GM10847 (cell line): ENCODE measurements around the gene NMUR1.

ENCODE experiments used
- POLR2A ChIP-seq: IDR thresholded peaks from 2 replicates; pipeline ENCODE4 v1.6.1; 2011; ENCODE audit not compliant: insufficient read length; ENCODE audit errors: extremely low read depth

NMUR1 gene

GRCh38 chr2:231521443-231521842, 8.8 kb downstream of the NMUR1 start:
- no peak for TF ChIP-seq POLR2A

DNA sequence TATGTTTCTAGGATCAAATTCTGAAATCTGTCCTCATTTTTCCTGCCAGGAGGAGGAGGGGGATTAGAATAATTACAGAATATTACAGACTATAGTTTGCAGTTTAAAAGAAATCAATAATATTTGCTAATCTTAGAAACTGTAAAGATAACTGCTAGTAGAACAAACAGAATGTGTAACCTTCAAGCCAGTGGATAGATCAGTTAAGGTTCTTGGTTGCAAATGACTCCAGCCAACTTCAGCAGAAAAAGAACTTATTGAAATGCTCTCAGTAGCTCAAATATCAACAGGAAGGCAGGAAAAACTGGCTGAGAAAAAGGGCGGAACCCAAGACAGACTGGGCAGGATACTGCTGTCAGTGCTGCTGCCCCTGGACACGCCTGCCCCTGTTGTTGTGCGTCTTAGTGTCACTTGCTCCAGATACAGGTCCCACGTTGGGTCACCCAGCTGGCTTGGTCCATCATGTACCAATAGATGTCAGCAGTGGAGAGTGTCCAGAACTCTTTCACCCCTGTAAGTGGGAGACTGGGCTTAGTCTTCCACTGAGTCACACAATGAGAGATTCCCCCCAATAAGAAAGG, 10.2 kb downstream of the NMUR1 start:
- no peak for TF ChIP-seq POLR2A

DNA sequence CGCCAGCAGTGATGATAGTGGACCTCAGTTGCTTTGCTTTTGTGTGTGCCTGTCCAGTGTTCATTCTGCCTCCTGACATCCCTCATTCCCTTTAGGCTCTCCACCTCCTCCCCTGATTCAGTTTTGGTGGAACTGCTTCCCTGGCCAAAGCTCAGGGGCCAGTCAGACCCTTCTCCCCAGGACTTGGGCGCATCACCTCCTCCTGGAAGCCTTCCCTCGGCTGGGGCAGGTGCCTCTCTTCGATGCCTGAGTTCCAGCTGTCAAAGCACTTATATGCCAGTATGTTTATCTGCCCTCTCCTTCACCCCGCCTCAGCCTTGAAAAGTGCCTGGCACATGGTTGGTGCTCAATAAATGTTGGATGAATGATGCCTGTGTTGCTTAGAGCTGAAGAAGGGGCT, 11.5 kb downstream of the NMUR1 start:
- no peak for TF ChIP-seq POLR2A

DNA sequence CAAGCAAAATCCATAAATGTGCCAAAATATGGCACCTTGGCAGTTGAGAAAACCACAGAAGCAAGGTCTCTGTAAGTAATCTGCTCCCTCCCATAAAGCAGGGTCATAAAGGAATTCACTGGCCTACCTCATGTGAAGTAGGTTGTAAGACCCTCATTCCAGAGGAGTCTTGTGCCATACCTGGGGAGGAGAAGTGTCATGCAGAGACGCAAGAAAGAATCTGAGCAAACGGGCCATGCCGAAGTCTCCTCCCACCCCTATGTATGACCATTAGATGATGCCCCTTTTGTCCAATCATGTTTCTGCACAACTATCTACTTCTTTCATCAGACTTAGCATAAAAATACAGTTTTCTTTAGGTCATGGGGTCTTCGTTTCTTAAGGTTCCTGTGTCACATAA, 14.6 kb downstream of the NMUR1 start:
- TF ChIP-seq POLR2A: no peak

DNA sequence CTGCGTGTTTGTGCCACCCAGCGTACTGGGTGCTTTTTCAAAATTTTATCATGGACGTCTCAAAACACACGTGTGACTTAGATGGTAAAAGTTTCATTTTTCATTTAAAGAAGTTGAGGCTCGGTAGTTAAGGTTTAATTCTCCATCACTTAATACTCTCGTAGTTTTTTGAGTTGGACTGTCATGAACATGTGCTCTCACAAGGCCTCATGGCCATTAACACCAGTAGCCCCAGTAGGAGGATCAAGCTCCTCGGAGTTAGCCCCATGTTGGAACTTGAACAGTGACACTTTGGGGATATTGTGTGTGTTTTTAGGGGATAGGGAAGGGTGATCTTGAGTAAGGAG, 15.3 kb downstream of the NMUR1 start:
- no peak for TF ChIP-seq POLR2A

DNA sequence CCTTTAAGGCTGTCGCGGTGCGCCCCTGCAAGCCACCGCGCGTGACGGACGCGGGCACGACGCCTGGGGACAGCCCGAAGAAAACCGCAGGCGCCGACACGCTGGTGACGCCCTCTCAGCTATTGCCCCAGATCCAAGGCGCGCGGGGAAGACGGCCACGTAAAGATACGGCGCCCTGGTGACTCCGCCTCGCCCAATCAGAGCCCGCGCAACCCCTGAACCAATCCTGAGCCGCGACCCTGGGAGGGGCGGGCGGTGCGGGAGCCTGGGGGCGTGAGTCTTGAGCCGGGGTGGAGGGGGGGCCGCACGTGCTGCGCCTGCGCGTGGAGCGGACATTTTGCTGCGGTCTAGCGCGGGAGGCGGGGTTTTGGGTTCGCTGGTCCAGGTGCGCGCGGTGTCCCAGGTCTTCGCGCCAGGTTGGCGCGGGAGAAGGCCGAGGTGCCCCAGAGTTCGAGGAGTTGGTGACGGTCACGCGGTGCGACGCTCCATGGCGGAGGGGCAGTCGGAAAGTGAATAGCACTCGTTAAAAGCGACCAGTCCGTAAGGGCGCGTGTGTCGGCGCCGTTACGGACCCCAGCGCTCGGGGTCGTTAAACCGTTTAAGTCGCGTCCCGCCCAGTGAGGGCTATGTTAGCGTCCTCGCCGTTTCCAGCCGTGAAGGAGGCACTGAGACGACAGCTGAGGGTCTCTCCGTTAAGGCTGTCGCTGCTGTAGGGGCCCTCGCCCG, 15.9 kb downstream of the NMUR1 start:
- peak; percentile 68 for TF ChIP-seq POLR2A

DNA sequence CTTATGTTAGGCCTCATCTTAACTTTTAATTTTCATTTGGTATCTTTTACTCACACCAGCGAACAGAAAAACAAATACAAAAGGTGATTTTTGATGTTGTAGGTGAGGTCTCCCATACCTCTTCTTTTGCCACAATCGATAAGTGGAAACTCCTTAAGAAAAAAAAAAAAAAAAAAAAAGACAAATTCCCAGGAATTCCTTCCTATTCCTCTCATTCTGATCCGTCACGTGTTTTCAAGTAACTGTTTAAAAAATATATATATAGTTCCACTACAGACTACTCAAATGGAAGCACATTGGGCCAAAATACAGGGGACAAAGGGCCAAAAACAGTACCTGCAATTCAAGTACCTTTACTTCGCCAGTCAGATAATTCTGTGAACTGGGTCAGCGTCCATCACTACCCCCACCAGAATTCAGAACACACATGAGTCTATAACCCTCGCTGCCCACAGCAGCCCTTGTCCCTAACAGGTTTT, 16.5 kb downstream of the NMUR1 start:
- TF ChIP-seq POLR2A: no peak

GRCh38 chr2:231512222-231512621, 18.0 kb downstream of the NMUR1 start:
- TF ChIP-seq POLR2A: no peak

GRCh38 chr2:231503766-231504165, 26.5 kb downstream of the NMUR1 start:
- TF ChIP-seq POLR2A: no peak

DNA sequence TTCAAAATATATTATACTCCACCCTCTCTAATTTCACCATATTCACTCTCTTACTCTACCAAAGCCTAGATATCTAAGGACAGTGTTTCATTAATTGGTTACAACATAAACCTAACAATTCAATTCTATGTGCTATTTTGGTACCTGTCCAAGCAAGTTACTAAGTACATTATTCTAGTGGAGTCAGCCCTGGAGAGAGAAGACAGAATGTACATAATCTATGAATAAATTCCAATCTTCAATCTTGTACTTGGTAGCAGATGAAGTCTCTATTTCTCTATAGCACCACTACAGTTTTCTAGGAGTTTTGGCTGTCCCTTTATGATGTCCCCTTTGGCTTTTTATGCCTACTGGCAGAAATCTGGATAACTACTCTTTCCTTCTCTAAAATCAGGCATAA, 27.6 kb downstream of the NMUR1 start:
- no peak for TF ChIP-seq POLR2A

DNA sequence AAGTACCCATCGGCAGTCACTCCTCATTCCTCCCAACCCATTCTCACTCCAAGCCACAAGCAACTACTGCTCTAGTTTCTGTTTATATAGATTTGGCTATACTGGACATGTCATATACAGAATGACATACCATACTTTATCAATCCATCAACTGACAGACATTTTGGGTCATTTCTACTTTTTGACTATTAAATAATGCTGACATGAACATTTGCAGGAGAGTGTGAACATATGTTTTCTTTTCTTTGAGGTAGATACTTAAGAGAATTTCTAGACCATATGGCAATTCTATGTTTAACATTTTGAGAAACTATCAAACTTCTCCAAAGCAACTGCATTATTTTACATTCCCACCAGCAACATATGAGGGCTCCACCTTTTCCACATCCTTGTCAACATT, 32.6 kb downstream of the NMUR1 start:
- TF ChIP-seq POLR2A: no peak

- no peak for TF ChIP-seq POLR2A
Observed at GRCh38 chr2:231494669-231495068, 35.6 kb downstream of the NMUR1 start.

GRCh38 chr2:231490801-231491200, 39.4 kb downstream of the NMUR1 start:
- no peak for TF ChIP-seq POLR2A

- TF ChIP-seq POLR2A: no peak
Observed at GRCh38 chr2:231489990-231490389, 40.3 kb downstream of the NMUR1 start.

DNA sequence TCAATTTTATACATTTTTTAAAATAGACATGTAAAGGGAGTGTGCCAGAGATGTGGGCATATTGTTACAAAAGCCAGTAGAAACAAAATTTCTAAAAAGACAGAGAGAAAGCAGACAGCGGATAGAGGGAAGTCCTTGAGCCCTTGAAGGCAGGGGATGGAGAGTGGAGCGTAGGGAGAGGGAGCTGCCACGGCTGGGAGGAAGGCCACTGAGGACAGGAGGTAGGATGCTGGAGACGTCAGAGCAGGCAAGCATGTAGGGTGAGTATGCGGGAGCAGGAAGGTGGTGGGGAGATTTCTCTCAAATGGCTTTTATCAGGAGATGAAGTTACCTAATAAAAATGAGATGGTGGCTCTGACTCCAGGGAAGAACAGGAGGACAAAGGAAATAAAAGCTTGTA, 41.9 kb downstream of the NMUR1 start:
- TF ChIP-seq POLR2A: no peak

DNA sequence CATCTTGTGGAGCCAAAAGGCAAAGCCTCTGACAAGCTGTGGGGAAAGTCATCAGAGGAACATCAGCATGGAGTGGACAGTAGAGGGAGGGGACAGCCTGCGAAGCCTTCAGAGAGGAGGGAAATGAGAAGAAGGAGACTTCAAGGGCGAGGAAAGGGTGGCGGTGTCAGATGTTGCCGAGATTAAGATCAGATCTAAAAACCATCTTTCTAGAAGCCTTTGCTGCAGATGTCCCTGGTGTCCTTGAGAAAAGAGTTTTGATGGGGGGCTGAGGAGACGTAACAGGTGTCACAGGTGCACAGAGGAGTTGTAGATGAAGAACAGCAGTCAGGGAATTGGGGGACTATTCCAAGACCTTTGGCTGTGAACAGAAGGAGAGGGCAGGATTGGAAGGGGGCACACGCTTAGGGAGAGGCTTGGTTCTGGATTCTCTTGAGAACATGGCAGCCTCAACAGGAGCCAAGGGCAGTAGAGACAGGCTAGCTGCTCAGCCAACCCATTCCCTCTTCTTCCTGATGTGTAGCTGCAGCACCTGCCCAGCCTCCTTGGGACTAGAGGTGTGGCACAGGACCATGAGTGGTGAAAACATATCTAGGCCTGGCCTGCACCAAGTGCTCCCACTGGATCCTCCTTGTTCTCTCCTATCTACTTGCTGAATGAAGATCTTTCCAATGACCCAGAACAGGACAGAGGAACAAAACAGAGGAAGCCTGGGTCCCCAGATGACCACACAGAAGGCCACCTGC, 43.2 kb downstream of the NMUR1 start:
- TF ChIP-seq POLR2A: no peak
